ENCODE data around the gene C5orf24.
"Not testable (repeated sequence)": the region's sequence is repeated elsewhere in the genome, so short reads cannot be mapped to it uniquely, and the experiment has no call there.

The C5orf24 gene

GRCh38 chr5:134857401-134857800 lies 11.6 kb downstream of the C5orf24 start:
- Histone ChIP-seq H3K27me3 (ENCODE audit: control insufficient read depth, insufficient read depth, low read length) (no peaks in the 10 kb centered on the region), H3K4me3 (ENCODE audit: low read length) (no peak overlapping the region), H3K27ac (ENCODE audit: low read length) (no peak overlapping the region), H3K4me1 (ENCODE audit: control insufficient read depth, low read depth, low read length) (no peaks in the 10 kb centered on the region), H3K9ac (ENCODE audit: low read length) (no peak overlapping the region), H3K9me3 (ENCODE audit: control insufficient read depth, low read depth, low read length) (no peaks in the 10 kb centered on the region), H3K36me3 (ENCODE audit: control insufficient read depth, low read depth, low read length) (peaks cover 42% of the 10 kb centered on the region)

GRCh38 chr5:134864707-134865106 lies 18.9 kb downstream of the C5orf24 start:
- H3K9ac ChIP-seq (ENCODE audit: low read length) = no peak overlapping the region
- H3K4me3 ChIP-seq (ENCODE audit: low read length) = no peak overlapping the region
- no peak overlapping the region for H3K27ac ChIP-seq (ENCODE audit: low read length)
- H3K4me1 ChIP-seq (ENCODE audit: control insufficient read depth, low read depth, low read length) = no peaks in the 10 kb centered on the region
- no peaks in the 10 kb centered on the region for H3K9me3 ChIP-seq (ENCODE audit: control insufficient read depth, low read depth, low read length)
- peaks cover under 1% of the 10 kb centered on the region for H3K36me3 ChIP-seq (ENCODE audit: control insufficient read depth, low read depth, low read length)
- no peaks in the 10 kb centered on the region for H3K27me3 ChIP-seq (ENCODE audit: control insufficient read depth, insufficient read depth, low read length)

- H3K9me3 ChIP-seq (ENCODE audit: control insufficient read depth, low read depth, low read length) = no peaks in the 10 kb centered on the region
- H3K4me1 ChIP-seq (ENCODE audit: control insufficient read depth, low read depth, low read length) = peaks cover 12% of the 10 kb centered on the region
- peak overlapping the region; percentile 83 for H3K27ac ChIP-seq (ENCODE audit: low read length)
- peak overlapping the region; percentile 62 for H3K4me3 ChIP-seq (ENCODE audit: low read length)
- no peaks in the 10 kb centered on the region for H3K36me3 ChIP-seq (ENCODE audit: control insufficient read depth, low read depth, low read length)
- peak overlapping the region; percentile 78 for H3K9ac ChIP-seq (ENCODE audit: low read length)
- H3K27me3 ChIP-seq (ENCODE audit: control insufficient read depth, insufficient read depth, low read length) = no peaks in the 10 kb centered on the region
These were observed 27.7 kb downstream of the C5orf24 start for GRCh38 chr5:134873494-134873893.

GRCh38 chr5:134873987-134874830 lies 28.4 kb downstream of the C5orf24 start, which contains the start of gene TXNDC15:
TSS of gene TXNDC15 (plus strand) at chr5:134874371. CDS start at chr5:134874428, 57 bp downstream.
- H3K9me3 ChIP-seq (ENCODE audit: control insufficient read depth, low read depth, low read length) = no peaks in the 10 kb centered on the region
- H3K4me3 ChIP-seq (ENCODE audit: low read length) = peak within 1 kb of the TSS; percentile 62
- H3K27ac ChIP-seq (ENCODE audit: low read length) = peak within 1 kb of the TSS; percentile 83
- H3K27me3 ChIP-seq (ENCODE audit: control insufficient read depth, insufficient read depth, low read length) = no peaks in the 10 kb centered on the region
- H3K9ac ChIP-seq (ENCODE audit: low read length) = peak within 1 kb of the TSS; percentile 78
- H3K4me1 ChIP-seq (ENCODE audit: control insufficient read depth, low read depth, low read length) = peaks cover 12% of the 10 kb centered on the region
- H3K36me3 ChIP-seq (ENCODE audit: control insufficient read depth, low read depth, low read length) = no peaks in the 10 kb centered on the region

GRCh38 chr5:134874831-134875655 lies 29.3 kb downstream of the C5orf24 start:
- Histone ChIP-seq H3K4me1 (ENCODE audit: control insufficient read depth, low read depth, low read length) (peaks cover 12% of the 10 kb centered on the region), H3K4me3 (ENCODE audit: low read length) (peak overlapping the region; percentile 62), H3K27ac (ENCODE audit: low read length) (no peak overlapping the region), H3K9ac (ENCODE audit: low read length) (peak overlapping the region; percentile 78), H3K9me3 (ENCODE audit: control insufficient read depth, low read depth, low read length) (no peaks in the 10 kb centered on the region), H3K27me3 (ENCODE audit: control insufficient read depth, insufficient read depth, low read length) (no peaks in the 10 kb centered on the region), H3K36me3 (ENCODE audit: control insufficient read depth, low read depth, low read length) (no peaks in the 10 kb centered on the region)

- Histone ChIP-seq H3K9me3 (ENCODE audit: control insufficient read depth, low read depth, low read length) (no peaks in the 10 kb centered on the region), H3K27me3 (ENCODE audit: control insufficient read depth, insufficient read depth, low read length) (no peaks in the 10 kb centered on the region), H3K27ac (ENCODE audit: low read length) (no peak overlapping the region), H3K4me3 (ENCODE audit: low read length) (no peak overlapping the region), H3K9ac (ENCODE audit: low read length) (no peak overlapping the region), H3K4me1 (ENCODE audit: control insufficient read depth, low read depth, low read length) (peaks cover 12% of the 10 kb centered on the region), H3K36me3 (ENCODE audit: control insufficient read depth, low read depth, low read length) (no peaks in the 10 kb centered on the region)
These were observed 31.4 kb downstream of the C5orf24 start for GRCh38 chr5:134877159-134877558.

GRCh38 chr5:134878403-134878802 lies 32.6 kb downstream of the C5orf24 start:
- Histone ChIP-seq H3K4me3 (ENCODE audit: low read length) (no peak overlapping the region), H3K27me3 (ENCODE audit: control insufficient read depth, insufficient read depth, low read length) (no peaks in the 10 kb centered on the region), H3K4me1 (ENCODE audit: control insufficient read depth, low read depth, low read length) (peaks cover 10% of the 10 kb centered on the region), H3K9me3 (ENCODE audit: control insufficient read depth, low read depth, low read length) (no peaks in the 10 kb centered on the region), H3K36me3 (ENCODE audit: control insufficient read depth, low read depth, low read length) (no peaks in the 10 kb centered on the region), H3K9ac (ENCODE audit: low read length) (no peak overlapping the region), H3K27ac (ENCODE audit: low read length) (no peak overlapping the region)

GRCh38 chr5:134879456-134879855 lies 33.7 kb downstream of the C5orf24 start:
- Histone ChIP-seq H3K27ac (ENCODE audit: low read length) (no peak overlapping the region), H3K9me3 (ENCODE audit: control insufficient read depth, low read depth, low read length) (no peaks in the 10 kb centered on the region), H3K9ac (ENCODE audit: low read length) (no peak overlapping the region), H3K36me3 (ENCODE audit: control insufficient read depth, low read depth, low read length) (no peaks in the 10 kb centered on the region), H3K4me3 (ENCODE audit: low read length) (no peak overlapping the region), H3K4me1 (ENCODE audit: control insufficient read depth, low read depth, low read length) (peaks cover 5% of the 10 kb centered on the region), H3K27me3 (ENCODE audit: control insufficient read depth, insufficient read depth, low read length) (no peaks in the 10 kb centered on the region)

- not testable (repeated sequence) for H3K4me1 ChIP-seq (ENCODE audit: control insufficient read depth, low read depth, low read length); H3K27ac ChIP-seq (ENCODE audit: low read length); H3K9ac ChIP-seq (ENCODE audit: low read length); H3K36me3 ChIP-seq (ENCODE audit: control insufficient read depth, low read depth, low read length); H3K4me3 ChIP-seq (ENCODE audit: low read length); H3K27me3 ChIP-seq (ENCODE audit: control insufficient read depth, insufficient read depth, low read length); H3K9me3 ChIP-seq (ENCODE audit: control insufficient read depth, low read depth, low read length)
These were observed 35.2 kb downstream of the C5orf24 start for GRCh38 chr5:134880937-134881336.

GRCh38 chr5:134881711-134882110 lies 35.9 kb downstream of the C5orf24 start:
- H3K36me3 ChIP-seq (ENCODE audit: control insufficient read depth, low read depth, low read length) = not testable (repeated sequence)

GRCh38 chr5:134887593-134888159 lies 41.9 kb downstream of the C5orf24 start:
- no peaks in the 10 kb centered on the region for H3K27me3 ChIP-seq (ENCODE audit: control insufficient read depth, insufficient read depth, low read length)
- no peak overlapping the region for H3K4me3 ChIP-seq (ENCODE audit: low read length)
- H3K9ac ChIP-seq (ENCODE audit: low read length) = no peak overlapping the region
- no peak overlapping the region for H3K27ac ChIP-seq (ENCODE audit: low read length)
- H3K36me3 ChIP-seq (ENCODE audit: control insufficient read depth, low read depth, low read length) = no peaks in the 10 kb centered on the region
- H3K4me1 ChIP-seq (ENCODE audit: control insufficient read depth, low read depth, low read length) = no peaks in the 10 kb centered on the region
- no peaks in the 10 kb centered on the region for H3K9me3 ChIP-seq (ENCODE audit: control insufficient read depth, low read depth, low read length)

More at GRCh38 chr5:134881711-134882110, 35.9 kb downstream of the C5orf24 start:
- H3K4me3 ChIP-seq (ENCODE audit: low read length); H3K9ac ChIP-seq (ENCODE audit: low read length); H3K27ac ChIP-seq (ENCODE audit: low read length); H3K27me3 ChIP-seq (ENCODE audit: control insufficient read depth, insufficient read depth, low read length); H3K4me1 ChIP-seq (ENCODE audit: control insufficient read depth, low read depth, low read length); H3K9me3 ChIP-seq (ENCODE audit: control insufficient read depth, low read depth, low read length): not testable (repeated sequence)
